ENCODE data around the gene ST6GALNAC2. TPM values are rescaled to one million over a fixed set of nuclear protein-coding genes. Genes with fewer than 3 reads are reported as not detected.

Gene ST6GALNAC2
- total RNA-seq, 2 experiments from 2014 or later = not detected

GRCh38 chr17:76601065-76601464 lies 15.4 kb upstream of the ST6GALNAC2 start:
- peaks cover 4% of the 10 kb centered on the region for H3K27me3 Mint-ChIP-seq
- CTCF ChIA-PET = interaction anchor here (0.9 to 1.2 kb wide), 3 partner anchors 11 to 24 kb away, joined by 3 read pairs; partner anchors contain the start of gene ST6GALNAC2
- H3K36me3 Mint-ChIP-seq (ENCODE audit: low read depth) = no peaks in the 10 kb centered on the region
- POLR2A ChIA-PET = interaction anchor here (1.2 kb wide), 1 partner anchor 11 kb away, joined by 3 read pairs; no protein-coding TSS in a partner anchor
- H3K9me3 Mint-ChIP-seq = no peaks in the 10 kb centered on the region
- H3K4me1 Mint-ChIP-seq (ENCODE audit: low read depth) = peaks cover 10% of the 10 kb centered on the region
- ATAC-seq = no peak
- H3K27ac Mint-ChIP-seq = no peak overlapping the region
- intact Hi-C loops (cut with micrococcal nuclease) = no loop called here
- no peak overlapping the region for H3K4me3 Mint-ChIP-seq
- no peak for TF ChIP-seq CTCF (IDR thresholded peaks at IDR 0.05)
- DNase-seq = no peak

- Mint-ChIP-seq H3K27ac (no peak overlapping the region), H3K4me1 (ENCODE audit: low read depth) (peaks cover 10% of the 10 kb centered on the region), H3K4me3 (no peak overlapping the region), H3K36me3 (ENCODE audit: low read depth) (no peaks in the 10 kb centered on the region), H3K9me3 (no peaks in the 10 kb centered on the region), H3K27me3 (peaks cover 2% of the 10 kb centered on the region)
- intact Hi-C loops (cut with micrococcal nuclease) = no loop called here
- POLR2A ChIA-PET = no interaction called here
- DNase-seq (no peak), ATAC-seq (no peak)
- CTCF ChIA-PET = interaction anchor here (0.6 to 3.2 kb wide), 5 partner anchors 16 to 82 kb away, joined by 3 to 9 read pairs (median 4); no protein-coding TSS in a partner anchor
- no peak for TF ChIP-seq CTCF (IDR thresholded peaks at IDR 0.05)
Observed at GRCh38 chr17:76599694-76600460, 14.2 kb upstream of the ST6GALNAC2 start.

GRCh38 chr17:76598004-76598439 lies 12.4 kb upstream of the ST6GALNAC2 start:
- ATAC-seq = no peak
- Mint-ChIP-seq H3K9me3 (no peaks in the 10 kb centered on the region), H3K4me1 (ENCODE audit: low read depth) (peaks cover 10% of the 10 kb centered on the region), H3K36me3 (ENCODE audit: low read depth) (no peaks in the 10 kb centered on the region), H3K27ac (no peak overlapping the region), H3K27me3 (peaks cover 2% of the 10 kb centered on the region), H3K4me3 (no peak overlapping the region)
- CTCF ChIA-PET = interaction anchor here (0.8 to 3.2 kb wide), 5 partner anchors 26 to 189 kb away, joined by 3 to 11 read pairs (median 4); no protein-coding TSS in a partner anchor
- intact Hi-C loops (cut with micrococcal nuclease) = no loop called here
- no peak for DNase-seq
- POLR2A ChIA-PET = interaction anchor here (0.6 to 1.4 kb wide), 5 partner anchors 12 to 40 kb away, joined by 3 to 4 read pairs (median 4); partner anchors contain the start of gene ST6GALNAC2
- TF ChIP-seq CTCF (IDR thresholded peaks at IDR 0.05) = no peak

GRCh38 chr17:76597156-76598003 lies 11.7 kb upstream of the ST6GALNAC2 start:
- H3K27ac Mint-ChIP-seq = no peak overlapping the region

More at GRCh38 chr17:76597156-76598003, 11.7 kb upstream of the ST6GALNAC2 start:
- ATAC-seq (no peak), DNase-seq (no peak)
- ChIA-PET POLR2A (interaction anchor here (0.6 to 0.9 kb wide), 2 partner anchors 37 to 39 kb away, joined by 3 to 4 read pairs; no protein-coding TSS in a partner anchor), CTCF (interaction anchor here (1.2 to 3.2 kb wide), 4 partner anchors 27 to 84 kb away, joined by 3 to 11 read pairs (median 6); no protein-coding TSS in a partner anchor)
- Mint-ChIP-seq H3K27me3 (peaks cover 2% of the 10 kb centered on the region), H3K4me3 (no peak overlapping the region), H3K9me3 (no peaks in the 10 kb centered on the region), H3K36me3 (ENCODE audit: low read depth) (no peaks in the 10 kb centered on the region), H3K4me1 (ENCODE audit: low read depth) (peaks cover 10% of the 10 kb centered on the region)
- intact Hi-C loops (cut with micrococcal nuclease) = no loop called here
- TF ChIP-seq CTCF (IDR thresholded peaks at IDR 0.05) = no peak

All from activated CD8-positive, alpha-beta T cell treated with anti-CD3 and anti-CD28 coated beads for 36 hours (primary cell).